GM12873 (cell line): ENCODE measurements around the gene WDR86.

ENCODE experiments used
- TF ChIP-seq, protein P1 (sequence below): IDR thresholded peaks from 2 replicates; pipeline ENCODE4 v1.5.1; 2012; ENCODE audit warnings: low read depth, mild to moderate bottlenecking, moderate library complexity, low read length, control low read depth; ENCODE audit not compliant: insufficient read depth; ENCODE audit errors: missing control alignments

Gene WDR86

GRCh38 chr7:151337346-151337745, 72.5 kb downstream of the WDR86 start:
- TF ChIP-seq, protein P1, sequence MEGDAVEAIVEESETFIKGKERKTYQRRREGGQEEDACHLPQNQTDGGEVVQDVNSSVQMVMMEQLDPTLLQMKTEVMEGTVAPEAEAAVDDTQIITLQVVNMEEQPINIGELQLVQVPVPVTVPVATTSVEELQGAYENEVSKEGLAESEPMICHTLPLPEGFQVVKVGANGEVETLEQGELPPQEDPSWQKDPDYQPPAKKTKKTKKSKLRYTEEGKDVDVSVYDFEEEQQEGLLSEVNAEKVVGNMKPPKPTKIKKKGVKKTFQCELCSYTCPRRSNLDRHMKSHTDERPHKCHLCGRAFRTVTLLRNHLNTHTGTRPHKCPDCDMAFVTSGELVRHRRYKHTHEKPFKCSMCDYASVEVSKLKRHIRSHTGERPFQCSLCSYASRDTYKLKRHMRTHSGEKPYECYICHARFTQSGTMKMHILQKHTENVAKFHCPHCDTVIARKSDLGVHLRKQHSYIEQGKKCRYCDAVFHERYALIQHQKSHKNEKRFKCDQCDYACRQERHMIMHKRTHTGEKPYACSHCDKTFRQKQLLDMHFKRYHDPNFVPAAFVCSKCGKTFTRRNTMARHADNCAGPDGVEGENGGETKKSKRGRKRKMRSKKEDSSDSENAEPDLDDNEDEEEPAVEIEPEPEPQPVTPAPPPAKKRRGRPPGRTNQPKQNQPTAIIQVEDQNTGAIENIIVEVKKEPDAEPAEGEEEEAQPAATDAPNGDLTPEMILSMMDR: no peak

GRCh38 chr7:151336027-151336708, 73.7 kb downstream of the WDR86 start:
- TF ChIP-seq, protein P1: no peak

DNA sequence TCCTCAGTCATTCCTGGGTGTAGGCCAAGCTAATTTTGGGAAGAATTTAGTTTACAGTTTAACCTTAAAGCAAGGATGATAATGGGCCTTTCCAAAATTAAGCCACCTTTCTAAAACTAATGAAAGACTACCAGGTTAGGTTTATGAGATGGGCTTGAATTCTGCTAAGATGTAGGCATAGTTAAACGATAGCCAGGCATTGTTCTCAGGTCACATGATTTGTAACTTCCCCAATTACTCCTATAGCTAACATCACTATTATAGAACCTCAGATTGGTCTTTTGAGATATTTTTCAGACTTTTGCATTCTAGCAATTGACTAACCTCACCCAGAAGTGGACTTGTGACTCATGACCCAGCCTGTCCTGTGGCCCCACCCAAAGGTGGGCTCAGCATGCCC, 75.2 kb downstream of the WDR86 start:
- TF ChIP-seq, protein P1: no peak
